Measurements from ENCODE around the gene KCNAB2.

The KCNAB2 gene

DNA sequence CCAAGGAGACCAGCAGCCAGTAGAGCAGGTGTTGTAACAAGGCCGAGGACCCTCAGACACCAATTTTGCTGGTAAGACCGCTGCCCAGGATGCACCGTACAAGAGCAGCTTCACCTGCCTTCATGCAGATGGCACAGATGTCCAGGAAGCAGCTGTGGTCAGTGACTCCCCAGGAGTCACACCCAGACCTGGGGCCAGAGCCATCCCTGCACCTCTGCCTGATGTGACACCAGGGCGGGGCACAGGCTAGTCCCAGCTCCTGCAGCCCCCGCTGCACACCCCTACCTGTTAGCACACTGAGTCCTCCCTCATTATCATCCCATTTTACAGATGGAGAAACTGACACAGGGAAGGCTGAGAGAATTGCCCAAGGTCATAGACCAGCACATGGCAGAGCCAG, 16.3 kb upstream of the KCNAB2 start:
- TF ChIP-seq, protein P1, sequence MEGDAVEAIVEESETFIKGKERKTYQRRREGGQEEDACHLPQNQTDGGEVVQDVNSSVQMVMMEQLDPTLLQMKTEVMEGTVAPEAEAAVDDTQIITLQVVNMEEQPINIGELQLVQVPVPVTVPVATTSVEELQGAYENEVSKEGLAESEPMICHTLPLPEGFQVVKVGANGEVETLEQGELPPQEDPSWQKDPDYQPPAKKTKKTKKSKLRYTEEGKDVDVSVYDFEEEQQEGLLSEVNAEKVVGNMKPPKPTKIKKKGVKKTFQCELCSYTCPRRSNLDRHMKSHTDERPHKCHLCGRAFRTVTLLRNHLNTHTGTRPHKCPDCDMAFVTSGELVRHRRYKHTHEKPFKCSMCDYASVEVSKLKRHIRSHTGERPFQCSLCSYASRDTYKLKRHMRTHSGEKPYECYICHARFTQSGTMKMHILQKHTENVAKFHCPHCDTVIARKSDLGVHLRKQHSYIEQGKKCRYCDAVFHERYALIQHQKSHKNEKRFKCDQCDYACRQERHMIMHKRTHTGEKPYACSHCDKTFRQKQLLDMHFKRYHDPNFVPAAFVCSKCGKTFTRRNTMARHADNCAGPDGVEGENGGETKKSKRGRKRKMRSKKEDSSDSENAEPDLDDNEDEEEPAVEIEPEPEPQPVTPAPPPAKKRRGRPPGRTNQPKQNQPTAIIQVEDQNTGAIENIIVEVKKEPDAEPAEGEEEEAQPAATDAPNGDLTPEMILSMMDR (IDR thresholded peaks at IDR 0.05) = no peak
- no peak for TF ChIP-seq ZFX (IDR thresholded peaks at IDR 0.05; ENCODE audit: borderline replicate concordance)
- no peak overlapping the region for H3K27ac ChIP-seq

DNA sequence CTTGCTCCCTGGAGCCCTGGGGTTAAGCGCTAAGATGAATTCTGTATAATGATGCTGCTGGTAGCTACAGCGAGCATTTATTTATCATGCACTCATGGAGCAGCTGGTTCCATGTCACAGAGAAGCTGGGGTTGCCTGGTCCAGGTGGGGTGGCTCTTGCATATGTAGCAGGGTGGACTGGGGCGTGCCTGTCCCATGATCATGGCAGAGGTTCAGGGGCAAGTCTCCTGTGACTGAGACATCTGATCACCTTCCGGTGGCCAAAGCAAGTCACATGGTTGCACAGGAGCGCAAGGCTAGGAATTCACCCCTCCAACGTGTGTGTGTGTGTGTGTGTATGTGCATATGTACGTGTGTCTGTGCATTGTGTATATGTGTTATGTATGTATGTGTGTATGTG, 15.6 kb upstream of the KCNAB2 start:
- TF ChIP-seq, protein P1 (IDR thresholded peaks at IDR 0.05) = no peak
- no peak for TF ChIP-seq ZFX (IDR thresholded peaks at IDR 0.05; ENCODE audit: borderline replicate concordance)
- H3K27ac ChIP-seq = no peak overlapping the region

DNA sequence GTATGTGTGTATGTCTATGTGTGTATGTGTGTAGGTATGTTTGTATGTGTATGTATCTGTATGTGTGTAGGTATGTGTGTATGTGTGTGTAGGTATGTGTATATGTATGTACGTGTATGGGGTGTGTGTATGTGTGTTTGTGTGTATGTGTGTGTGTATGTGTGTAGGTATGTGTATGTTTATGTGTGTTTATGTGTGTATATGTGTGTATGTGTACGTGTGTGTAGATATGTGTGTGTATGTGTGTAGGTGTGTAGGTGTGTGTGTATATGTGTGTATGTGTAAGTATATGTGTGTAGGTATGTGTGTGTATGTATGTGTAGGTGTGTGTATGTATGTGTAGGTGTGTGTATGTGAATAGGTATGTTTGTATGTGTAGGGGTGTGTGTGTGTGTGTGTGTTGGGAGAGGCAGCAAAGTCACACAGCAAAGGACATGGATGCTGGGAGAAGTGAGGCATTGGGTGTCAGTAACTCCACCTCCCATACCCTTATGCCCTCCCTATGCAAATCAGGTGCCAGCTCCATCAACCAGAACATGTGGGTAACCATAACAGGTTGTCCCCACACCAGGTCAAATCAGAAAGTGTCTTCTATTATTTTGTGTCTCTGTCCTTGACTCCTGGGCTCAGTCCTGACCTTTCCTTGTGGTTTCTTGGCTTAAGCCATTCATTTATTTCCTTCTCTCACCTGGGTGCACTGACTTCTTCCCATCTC, 15.0 kb upstream of the KCNAB2 start:
- H3K27ac ChIP-seq = no peak overlapping the region
- TF ChIP-seq, protein P1 (IDR thresholded peaks at IDR 0.05) = no peak
- TF ChIP-seq ZFX (IDR thresholded peaks at IDR 0.05; ENCODE audit: borderline replicate concordance) = no peak

DNA sequence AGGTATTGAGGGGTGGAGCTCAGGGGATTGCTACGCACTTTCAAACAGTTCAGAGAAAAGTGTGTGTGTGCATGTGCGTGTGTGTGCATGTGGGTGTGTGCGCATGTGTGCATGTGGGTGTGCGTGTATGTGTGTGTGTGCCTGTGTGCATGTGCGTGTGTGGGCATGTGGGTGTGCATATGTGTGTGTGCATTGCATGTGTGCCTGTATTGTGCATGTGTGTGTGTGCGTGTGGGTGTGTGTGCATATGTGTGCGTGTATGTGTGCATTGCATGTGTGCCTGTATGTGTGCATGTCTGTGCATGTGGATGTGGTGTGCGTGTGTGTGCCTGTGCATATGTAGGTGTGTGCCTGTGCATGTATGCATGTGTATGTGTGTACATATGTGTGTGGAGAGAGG, 12.6 kb upstream of the KCNAB2 start:
- TF ChIP-seq ZFX (IDR thresholded peaks at IDR 0.05; ENCODE audit: borderline replicate concordance) = no peak
- TF ChIP-seq, protein P1 (IDR thresholded peaks at IDR 0.05) = no peak
- no peak overlapping the region for H3K27ac ChIP-seq

DNA sequence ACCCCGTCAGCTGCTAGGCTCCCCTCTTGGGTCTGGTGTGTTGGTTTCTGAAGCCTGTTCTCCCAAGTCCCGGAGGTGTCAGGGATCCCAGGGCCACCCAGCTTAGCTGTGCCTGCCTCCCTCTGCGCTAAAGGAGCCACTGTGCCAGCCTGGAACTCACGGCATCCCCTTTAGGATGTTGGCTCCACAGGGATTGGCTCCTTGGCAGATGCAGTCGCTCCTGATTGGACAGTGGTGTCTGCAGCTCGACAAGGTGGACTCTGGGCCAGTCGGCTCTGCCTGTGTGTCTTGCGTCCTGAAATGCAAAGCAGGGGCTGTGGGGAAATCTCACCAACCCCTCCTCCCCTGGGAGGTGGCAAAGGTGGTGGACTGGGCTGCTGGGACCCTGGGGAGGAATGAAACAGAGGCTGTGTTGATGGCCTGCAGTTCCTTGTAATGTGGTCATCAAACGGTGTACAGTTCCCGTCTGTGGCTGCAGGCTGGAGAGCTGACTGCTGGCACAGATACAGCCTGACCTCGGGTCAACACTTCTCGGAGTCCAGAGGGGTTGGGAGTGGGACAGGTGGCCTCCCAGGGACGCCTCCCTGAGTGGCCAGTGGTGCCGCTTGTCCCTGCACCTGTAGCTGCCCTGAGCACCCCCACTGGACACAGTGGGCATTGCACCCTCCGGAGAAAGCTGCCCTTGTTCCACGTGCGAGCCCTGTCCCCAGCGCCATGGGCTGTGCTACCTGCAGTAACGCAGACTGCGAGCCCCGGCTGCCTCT, 11.5 kb upstream of the KCNAB2 start:
- peak overlapping the region; percentile 18; the same call in 1 of the 2 replicates for H3K27ac ChIP-seq

DNA sequence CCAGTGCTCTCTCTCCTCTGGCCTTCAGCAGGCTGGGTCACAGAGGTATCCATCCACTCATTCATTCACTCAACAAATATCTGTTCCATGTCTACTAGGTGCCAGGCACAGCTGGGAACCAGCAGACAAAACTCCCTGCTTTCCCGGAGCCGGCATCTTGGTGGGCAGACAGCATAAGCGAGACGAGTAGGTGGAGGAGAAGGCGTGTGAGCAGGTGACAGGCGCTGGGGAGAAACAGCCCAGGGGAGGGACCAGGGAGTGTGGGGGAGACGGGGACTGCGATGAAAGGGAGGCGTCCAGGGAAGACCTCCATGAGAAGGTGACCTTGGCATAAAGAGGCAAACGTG, 11.0 kb upstream of the KCNAB2 start:
- TF ChIP-seq ZFX (IDR thresholded peaks at IDR 0.05; ENCODE audit: borderline replicate concordance) = no peak
- TF ChIP-seq, protein P1 (IDR thresholded peaks at IDR 0.05) = peak; percentile 62
- peak overlapping the region; percentile 18; the same call in 1 of the 2 replicates for H3K27ac ChIP-seq

More for the DNA sequence above, 11.5 kb upstream of the KCNAB2 start:
- TF ChIP-seq, protein P1 (IDR thresholded peaks at IDR 0.05) = peak; percentile 91
- no peak for TF ChIP-seq ZFX (IDR thresholded peaks at IDR 0.05; ENCODE audit: borderline replicate concordance)

DNA sequence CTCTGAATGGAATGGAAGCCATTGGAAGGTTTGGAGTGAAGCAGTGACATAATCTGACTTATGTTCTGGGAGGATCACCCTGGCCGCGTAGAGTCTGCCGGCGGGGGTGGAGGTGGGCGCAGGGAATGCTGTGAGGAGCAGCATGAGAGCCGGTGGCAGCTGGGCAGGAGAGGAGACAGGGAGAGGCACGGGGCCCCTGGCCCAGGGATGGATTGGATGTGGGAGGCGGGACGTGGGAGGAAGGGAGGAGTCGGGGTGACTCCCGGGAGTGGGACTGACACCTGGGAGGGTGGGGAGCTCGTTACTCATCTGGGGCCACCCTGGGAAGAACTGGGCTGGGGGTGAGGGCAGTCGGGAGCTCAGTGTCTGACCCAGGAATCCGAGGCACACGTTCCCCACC, 10.4 kb upstream of the KCNAB2 start:
- H3K27ac ChIP-seq = no peak overlapping the region
- no peak for TF ChIP-seq ZFX (IDR thresholded peaks at IDR 0.05; ENCODE audit: borderline replicate concordance)
- TF ChIP-seq, protein P1 (IDR thresholded peaks at IDR 0.05) = no peak
